H1 (cell line): ENCODE measurements around the gene SLC25A15. TPM values are rescaled to one million over a fixed set of nuclear protein-coding genes. Genes with fewer than 3 reads are reported as not detected.
A peak's percentile ranks its signal among the peaks of the same experiment; 100 is the strongest.

Experiments
- PHF8 ChIP-seq: fragments of 200-600 bp; sonication (generic); conservative IDR thresholded peaks from 2 replicates; pipeline ENCODE4 v1.7.1; 2012; ENCODE audit warnings: low read depth, mild to moderate bottlenecking, inconsistent platforms, low read length, moderate library complexity
- RAD21 ChIP-seq, 2 experiments: IDR thresholded peaks in 1 of 2; conservative IDR thresholded peaks in 1 of 2; 2 replicates each; pipeline ENCODE4 v1.6.1; 2011; ENCODE audit warnings: low read depth in 2 of 2, low read length in 2 of 2, improper control_type of control experiment in 1 of 2, inconsistent platforms in 1 of 2, mild to moderate bottlenecking in 1 of 2, moderate library complexity in 1 of 2
- polyA plus RNA-seq, 7 experiments: library from polyadenylated mRNA; depleted of rRNA in 3 of 7; stranded (reverse) in 5 of 7; unstranded in 2 of 7; fragments of >200 nt in 5 of 7; fragments of 200-250 nt in 2 of 7; gene quantifications; 1 replicate in 5 of 7; 2 replicates in 1 of 7; 4 replicates in 1 of 7; pipeline versions ENCODE4 v1.2.1 to v1.2.3, GENCODE V29; 2011 to 2013; ENCODE audit warnings: missing spikeins in 2 of 7, mixed read lengths in 2 of 7
- total RNA-seq: library from RNA; stranded (reverse); fragmentation: NEBNext Ultra II Directional; extraction: Animal tissue kit (Norgen Biotek cat#: 25700); gene quantifications from 2 replicates; pipeline ENCODE4 v1.2.1, GENCODE V29; 2021
- TF ChIP-seq, protein P1 (sequence below): fragments of 300-600 bp; sonication (generic); IDR thresholded peaks from 2 replicates; pipeline ENCODE4 v1.7.1; 2012; ENCODE audit warnings: low read length, moderate library complexity, mild to moderate bottlenecking, inconsistent platforms; ENCODE audit not compliant: insufficient replicate concordance

Gene SLC25A15
- total and polyA plus RNA-seq, 2 of the 8 experiments (the other 6 are each of a cell fraction or from before 2014, with no cell fraction given): 12.4 to 23.4 TPM

DNA sequence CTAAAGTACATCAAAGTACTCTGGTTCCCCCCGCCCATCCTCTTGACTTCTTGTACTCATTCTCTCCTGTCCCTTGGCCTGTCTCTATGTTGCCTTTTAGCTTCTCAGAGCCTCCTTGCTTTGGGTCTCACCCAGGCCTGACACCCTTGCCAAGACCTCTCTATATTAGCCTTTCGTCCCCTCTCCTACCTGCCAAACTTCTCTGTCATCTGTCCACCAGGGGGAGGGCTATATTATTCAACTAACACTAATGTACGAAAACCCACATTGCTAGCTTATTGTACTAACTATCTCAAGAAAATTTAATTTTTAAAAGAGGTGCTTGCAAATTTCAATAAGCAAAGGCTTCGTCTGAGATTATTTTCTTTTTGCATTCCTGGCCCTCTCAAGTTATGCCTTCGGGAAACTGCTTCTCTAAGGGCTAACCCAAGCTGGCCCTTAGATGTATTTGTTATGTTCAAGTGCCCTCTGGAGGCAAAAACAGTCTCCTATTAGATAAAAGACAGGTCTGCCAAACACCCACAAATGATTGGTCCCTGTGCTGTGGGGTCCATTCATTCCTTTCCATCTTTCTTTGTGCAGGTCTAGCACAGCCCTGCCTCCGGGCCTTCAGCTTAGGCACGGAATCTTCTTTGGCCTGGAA, 12.1 kb upstream of the SLC25A15 start (continued):
- TF ChIP-seq, protein P1, sequence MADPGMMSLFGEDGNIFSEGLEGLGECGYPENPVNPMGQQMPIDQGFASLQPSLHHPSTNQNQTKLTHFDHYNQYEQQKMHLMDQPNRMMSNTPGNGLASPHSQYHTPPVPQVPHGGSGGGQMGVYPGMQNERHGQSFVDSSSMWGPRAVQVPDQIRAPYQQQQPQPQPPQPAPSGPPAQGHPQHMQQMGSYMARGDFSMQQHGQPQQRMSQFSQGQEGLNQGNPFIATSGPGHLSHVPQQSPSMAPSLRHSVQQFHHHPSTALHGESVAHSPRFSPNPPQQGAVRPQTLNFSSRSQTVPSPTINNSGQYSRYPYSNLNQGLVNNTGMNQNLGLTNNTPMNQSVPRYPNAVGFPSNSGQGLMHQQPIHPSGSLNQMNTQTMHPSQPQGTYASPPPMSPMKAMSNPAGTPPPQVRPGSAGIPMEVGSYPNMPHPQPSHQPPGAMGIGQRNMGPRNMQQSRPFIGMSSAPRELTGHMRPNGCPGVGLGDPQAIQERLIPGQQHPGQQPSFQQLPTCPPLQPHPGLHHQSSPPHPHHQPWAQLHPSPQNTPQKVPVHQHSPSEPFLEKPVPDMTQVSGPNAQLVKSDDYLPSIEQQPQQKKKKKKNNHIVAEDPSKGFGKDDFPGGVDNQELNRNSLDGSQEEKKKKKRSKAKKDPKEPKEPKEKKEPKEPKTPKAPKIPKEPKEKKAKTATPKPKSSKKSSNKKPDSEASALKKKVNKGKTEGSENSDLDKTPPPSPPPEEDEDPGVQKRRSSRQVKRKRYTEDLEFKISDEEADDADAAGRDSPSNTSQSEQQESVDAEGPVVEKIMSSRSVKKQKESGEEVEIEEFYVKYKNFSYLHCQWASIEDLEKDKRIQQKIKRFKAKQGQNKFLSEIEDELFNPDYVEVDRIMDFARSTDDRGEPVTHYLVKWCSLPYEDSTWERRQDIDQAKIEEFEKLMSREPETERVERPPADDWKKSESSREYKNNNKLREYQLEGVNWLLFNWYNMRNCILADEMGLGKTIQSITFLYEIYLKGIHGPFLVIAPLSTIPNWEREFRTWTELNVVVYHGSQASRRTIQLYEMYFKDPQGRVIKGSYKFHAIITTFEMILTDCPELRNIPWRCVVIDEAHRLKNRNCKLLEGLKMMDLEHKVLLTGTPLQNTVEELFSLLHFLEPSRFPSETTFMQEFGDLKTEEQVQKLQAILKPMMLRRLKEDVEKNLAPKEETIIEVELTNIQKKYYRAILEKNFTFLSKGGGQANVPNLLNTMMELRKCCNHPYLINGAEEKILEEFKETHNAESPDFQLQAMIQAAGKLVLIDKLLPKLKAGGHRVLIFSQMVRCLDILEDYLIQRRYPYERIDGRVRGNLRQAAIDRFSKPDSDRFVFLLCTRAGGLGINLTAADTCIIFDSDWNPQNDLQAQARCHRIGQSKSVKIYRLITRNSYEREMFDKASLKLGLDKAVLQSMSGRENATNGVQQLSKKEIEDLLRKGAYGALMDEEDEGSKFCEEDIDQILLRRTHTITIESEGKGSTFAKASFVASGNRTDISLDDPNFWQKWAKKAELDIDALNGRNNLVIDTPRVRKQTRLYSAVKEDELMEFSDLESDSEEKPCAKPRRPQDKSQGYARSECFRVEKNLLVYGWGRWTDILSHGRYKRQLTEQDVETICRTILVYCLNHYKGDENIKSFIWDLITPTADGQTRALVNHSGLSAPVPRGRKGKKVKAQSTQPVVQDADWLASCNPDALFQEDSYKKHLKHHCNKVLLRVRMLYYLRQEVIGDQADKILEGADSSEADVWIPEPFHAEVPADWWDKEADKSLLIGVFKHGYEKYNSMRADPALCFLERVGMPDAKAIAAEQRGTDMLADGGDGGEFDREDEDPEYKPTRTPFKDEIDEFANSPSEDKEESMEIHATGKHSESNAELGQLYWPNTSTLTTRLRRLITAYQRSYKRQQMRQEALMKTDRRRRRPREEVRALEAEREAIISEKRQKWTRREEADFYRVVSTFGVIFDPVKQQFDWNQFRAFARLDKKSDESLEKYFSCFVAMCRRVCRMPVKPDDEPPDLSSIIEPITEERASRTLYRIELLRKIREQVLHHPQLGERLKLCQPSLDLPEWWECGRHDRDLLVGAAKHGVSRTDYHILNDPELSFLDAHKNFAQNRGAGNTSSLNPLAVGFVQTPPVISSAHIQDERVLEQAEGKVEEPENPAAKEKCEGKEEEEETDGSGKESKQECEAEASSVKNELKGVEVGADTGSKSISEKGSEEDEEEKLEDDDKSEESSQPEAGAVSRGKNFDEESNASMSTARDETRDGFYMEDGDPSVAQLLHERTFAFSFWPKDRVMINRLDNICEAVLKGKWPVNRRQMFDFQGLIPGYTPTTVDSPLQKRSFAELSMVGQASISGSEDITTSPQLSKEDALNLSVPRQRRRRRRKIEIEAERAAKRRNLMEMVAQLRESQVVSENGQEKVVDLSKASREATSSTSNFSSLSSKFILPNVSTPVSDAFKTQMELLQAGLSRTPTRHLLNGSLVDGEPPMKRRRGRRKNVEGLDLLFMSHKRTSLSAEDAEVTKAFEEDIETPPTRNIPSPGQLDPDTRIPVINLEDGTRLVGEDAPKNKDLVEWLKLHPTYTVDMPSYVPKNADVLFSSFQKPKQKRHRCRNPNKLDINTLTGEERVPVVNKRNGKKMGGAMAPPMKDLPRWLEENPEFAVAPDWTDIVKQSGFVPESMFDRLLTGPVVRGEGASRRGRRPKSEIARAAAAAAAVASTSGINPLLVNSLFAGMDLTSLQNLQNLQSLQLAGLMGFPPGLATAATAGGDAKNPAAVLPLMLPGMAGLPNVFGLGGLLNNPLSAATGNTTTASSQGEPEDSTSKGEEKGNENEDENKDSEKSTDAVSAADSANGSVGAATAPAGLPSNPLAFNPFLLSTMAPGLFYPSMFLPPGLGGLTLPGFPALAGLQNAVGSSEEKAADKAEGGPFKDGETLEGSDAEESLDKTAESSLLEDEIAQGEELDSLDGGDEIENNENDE: no peak
- TF ChIP-seq PHF8 (no peak), RAD21 (IDR thresholded peaks at IDR 0.05 in 1 of 2, conservative IDR thresholded peaks at IDR 0.05 in 1 of 2; ENCODE audit: low read depth in 2 of 2, low read length in 2 of 2) (peak; percentile 76 to 77)
